SK-N-SH treated with all-trans-retinoic acid at 6 μM for 48 hours (cell line): ENCODE measurements around the gene CPLX1.
"Not testable (repeated sequence)": the region's sequence is repeated elsewhere in the genome, so short reads cannot be mapped to it uniquely, and the experiment has no call there.

Experiments used
- ATAC-seq: fragments of 200-7000 bp; cut with Tn5 transposase; 3 replicates; pipeline ENCODE4 v1.9.1; 2020; ENCODE audit warnings: mild to moderate bottlenecking, moderate library complexity
- BACH2 ChIP-seq: fragments of 250-450 bp; sonication (Bioruptor Pico); IDR thresholded peaks from 2 replicates; pipeline ENCODE4 v1.9.0; 2021; ENCODE audit warnings: mild to moderate bottlenecking, borderline replicate concordance
- CSDC2 ChIP-seq: fragments of 250-450 bp; sonication (Bioruptor Pico); IDR thresholded peaks from 2 replicates; pipeline ENCODE4 v1.5.0; 2020; ENCODE audit warnings: mild to moderate bottlenecking, moderate library complexity
- CSRNP3 ChIP-seq: fragments of 250-450 bp; sonication (Bioruptor Pico); IDR thresholded peaks from 2 replicates; pipeline ENCODE4 v1.5.1; 2021; ENCODE audit warnings: mild to moderate bottlenecking, moderate library complexity
- ESRRG ChIP-seq: fragments of 250-450 bp; sonication (Bioruptor Pico); IDR thresholded peaks from 2 replicates; pipeline ENCODE4 v1.6.1; 2021; ENCODE audit warnings: mild to moderate bottlenecking
- ISL1 ChIP-seq: fragments of 250-450 bp; sonication (Bioruptor Pico); IDR thresholded peaks from 2 replicates; pipeline ENCODE4 v2.1.2; 2022; ENCODE audit warnings: mild to moderate bottlenecking, moderate library complexity
- POU6F1 ChIP-seq: fragments of 250-450 bp; sonication (Bioruptor Pico); IDR thresholded peaks from 2 replicates; pipeline ENCODE4 v1.8.0; 2021; ENCODE audit warnings: low read depth, mild to moderate bottlenecking, moderate library complexity, borderline replicate concordance
- PPARA ChIP-seq: fragments of 250-450 bp; sonication (Bioruptor Pico); IDR thresholded peaks from 2 replicates; pipeline ENCODE4 v1.5.0; 2020; ENCODE audit warnings: mild to moderate bottlenecking, borderline replicate concordance
- RARB ChIP-seq: fragments of 250-450 bp; sonication (Bioruptor Pico); IDR thresholded peaks from 2 replicates; pipeline ENCODE4 v1.8.0; 2021; ENCODE audit warnings: mild to moderate bottlenecking, moderate library complexity
- SNAI2 ChIP-seq: fragments of 250-450 bp; sonication (Bioruptor Pico); IDR thresholded peaks from 2 replicates; pipeline ENCODE4 v1.5.0; 2020; ENCODE audit warnings: mild to moderate bottlenecking, moderate library complexity
- TCF4 ChIP-seq: fragments of 250-450 bp; sonication (Bioruptor Pico); IDR thresholded peaks from 2 replicates; pipeline ENCODE4 v1.8.0; 2021; ENCODE audit warnings: mild to moderate bottlenecking, moderate library complexity, borderline replicate concordance
- TOX ChIP-seq: fragments of 250-450 bp; sonication (Bioruptor Pico); IDR thresholded peaks from 2 replicates; pipeline ENCODE4 v1.8.0; 2021; ENCODE audit warnings: mild to moderate bottlenecking, moderate library complexity, borderline replicate concordance
- ZC3H10 ChIP-seq: fragments of 250-450 bp; sonication (Bioruptor Pico); IDR thresholded peaks from 2 replicates; pipeline ENCODE4 v1.5.1; 2021; ENCODE audit warnings: mild to moderate bottlenecking, moderate library complexity
- ZFP3 ChIP-seq: fragments of 250-450 bp; sonication (Bioruptor Pico); IDR thresholded peaks from 2 replicates; pipeline ENCODE4 v1.5.0; 2020; ENCODE audit warnings: mild to moderate bottlenecking, moderate library complexity
- ZNF70 ChIP-seq: fragments of 450-650 bp; formaldehyde crosslinking; IDR thresholded peaks from 2 replicates; pipeline ENCODE4 v1.5.0; 2020; ENCODE audit warnings: mild to moderate bottlenecking, moderate library complexity
- ZNF8 ChIP-seq: fragments of 450-650 bp; formaldehyde crosslinking; IDR thresholded peaks from 2 replicates; pipeline ENCODE4 v1.5.0; 2020; ENCODE audit warnings: mild to moderate bottlenecking, moderate library complexity

CPLX1 gene

GRCh38 chr4:780716-781492, 45.0 kb downstream of the CPLX1 start:
- peak; percentile 0; the same call in 2 of the 3 replicates for ATAC-seq
- no peak for TF ChIP-seq ZFP3 (CRISPR knock-in tag)
- no peak for TF ChIP-seq ESRRG (CRISPR knock-in tag)
- TF ChIP-seq RARB (CRISPR knock-in tag): no peak
- TF ChIP-seq ISL1 (CRISPR knock-in tag): no peak
- no peak for TF ChIP-seq PPARA (CRISPR knock-in tag)
- TF ChIP-seq BACH2 (CRISPR knock-in tag): no peak

GRCh38 chr4:780255-780654, 45.7 kb downstream of the CPLX1 start:
- not testable (repeated sequence) for ATAC-seq

GRCh38 chr4:779555-779954, 46.4 kb downstream of the CPLX1 start:
- TF ChIP-seq BACH2 (CRISPR knock-in tag): no peak
- no peak for TF ChIP-seq ZC3H10 (CRISPR knock-in tag)

GRCh38 chr4:777520-778262, 48.2 kb downstream of the CPLX1 start:
- ATAC-seq: no peak
- TF ChIP-seq POU6F1 (CRISPR knock-in tag) (no peak), SNAI2 (CRISPR knock-in tag) (no peak), TCF4 (no peak)

More at GRCh38 chr4:779555-779954, 46.4 kb downstream of the CPLX1 start:
- no peak for ATAC-seq

- ATAC-seq: no peak
- no peak for TF ChIP-seq ZNF70 (CRISPR knock-in tag)
- peak; percentile 79 for TF ChIP-seq ZNF8 (CRISPR knock-in tag)
- TF ChIP-seq, all 23 proteins: peak for 1
These were observed 49.0 kb downstream of the CPLX1 start for GRCh38 chr4:776743-777441.

- ATAC-seq: not testable (repeated sequence)
These were observed 50.4 kb downstream of the CPLX1 start for GRCh38 chr4:775485-775884.

GRCh38 chr4:774419-775092, 51.4 kb downstream of the CPLX1 start:
- not testable (repeated sequence) for ATAC-seq

- peak; percentile 20 for ATAC-seq
- TF ChIP-seq ESRRG (CRISPR knock-in tag) (no peak), CSDC2 (no peak), CSRNP3 (CRISPR knock-in tag) (no peak), TCF4 (no peak), ZC3H10 (CRISPR knock-in tag) (no peak), ISL1 (CRISPR knock-in tag) (no peak), BACH2 (CRISPR knock-in tag) (no peak), POU6F1 (CRISPR knock-in tag) (no peak), SNAI2 (CRISPR knock-in tag) (no peak), TOX (CRISPR knock-in tag) (no peak)
These were observed 52.7 kb downstream of the CPLX1 start for GRCh38 chr4:773214-773613.
